NCI-H345 (cell line): Measurements from ENCODE around the gene VWCE.
"Not testable (repeated sequence)": the region's sequence is repeated elsewhere in the genome, so short reads cannot be mapped to it uniquely, and the experiment has no call there.

ENCODE experiments used
- DNase-seq: peaks from one replicate; lab custom pipeline; 2025; lab: John Stamatoyannopoulos, UW

VWCE gene

DNA sequence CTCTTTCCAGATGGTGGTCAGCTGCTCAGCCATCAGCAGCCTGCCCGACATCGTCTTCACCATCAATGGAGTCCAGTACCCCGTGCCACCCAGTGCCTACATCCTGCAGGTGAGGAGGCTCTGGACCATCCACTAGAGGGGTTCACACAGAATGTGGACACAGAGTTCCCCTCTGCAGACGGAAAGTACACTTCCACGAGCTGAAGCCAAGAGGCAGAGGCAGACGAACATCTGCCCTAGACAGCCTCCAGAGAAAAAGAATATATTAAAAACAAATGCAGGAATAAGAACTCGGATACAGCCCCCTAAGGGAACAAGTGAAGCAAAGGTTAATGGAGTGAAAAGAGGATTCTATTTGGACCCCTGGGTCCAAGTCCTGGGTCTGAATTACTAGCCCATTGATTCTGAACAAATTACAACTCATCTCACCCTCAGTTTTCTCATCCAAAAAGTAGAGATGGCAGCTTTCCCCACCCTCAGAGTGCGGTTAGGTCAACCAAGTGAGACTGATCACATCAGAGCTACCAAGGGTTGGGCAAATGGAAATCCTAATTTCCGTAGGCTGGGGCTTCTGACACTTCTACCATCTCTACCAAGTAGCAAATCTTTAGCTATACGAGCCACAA is 83.7 kb downstream of the VWCE start:
- not testable (repeated sequence) for DNase-seq

DNA sequence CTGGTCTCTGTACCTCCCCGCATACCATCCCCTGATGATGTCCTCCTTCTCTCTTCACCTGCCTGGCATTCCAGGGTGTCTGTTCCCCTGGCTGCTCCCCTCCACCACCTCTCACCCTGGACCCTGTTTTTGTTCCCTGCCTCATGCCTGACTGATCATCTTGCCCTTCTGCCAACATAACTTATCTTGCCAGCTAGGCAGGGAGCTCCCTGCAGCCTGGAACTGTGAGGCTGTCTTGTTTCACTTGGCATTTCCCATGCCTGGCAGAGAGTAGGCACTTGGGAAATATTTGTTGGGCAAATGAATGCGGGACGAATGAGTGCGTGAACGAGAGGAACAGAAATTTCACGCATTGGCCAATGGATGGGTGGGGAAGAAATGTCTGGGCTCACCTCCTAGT is 84.5 kb downstream of the VWCE start:
- DNase-seq: not testable (repeated sequence)
